GM19452 (cell line): ENCODE results near the gene VIPR2.
"Not testable (repeated sequence)": the region's sequence is repeated elsewhere in the genome, so short reads cannot be mapped to it uniquely, and the experiment has no call there.

ENCODE experiments used
- ATAC-seq: cut with Tn5 transposase; IDR thresholded peaks from one replicate; pipeline ENCODE4 v1.9.1; 2021; ENCODE audit not compliant: unreplicated experiment

The VIPR2 gene

DNA sequence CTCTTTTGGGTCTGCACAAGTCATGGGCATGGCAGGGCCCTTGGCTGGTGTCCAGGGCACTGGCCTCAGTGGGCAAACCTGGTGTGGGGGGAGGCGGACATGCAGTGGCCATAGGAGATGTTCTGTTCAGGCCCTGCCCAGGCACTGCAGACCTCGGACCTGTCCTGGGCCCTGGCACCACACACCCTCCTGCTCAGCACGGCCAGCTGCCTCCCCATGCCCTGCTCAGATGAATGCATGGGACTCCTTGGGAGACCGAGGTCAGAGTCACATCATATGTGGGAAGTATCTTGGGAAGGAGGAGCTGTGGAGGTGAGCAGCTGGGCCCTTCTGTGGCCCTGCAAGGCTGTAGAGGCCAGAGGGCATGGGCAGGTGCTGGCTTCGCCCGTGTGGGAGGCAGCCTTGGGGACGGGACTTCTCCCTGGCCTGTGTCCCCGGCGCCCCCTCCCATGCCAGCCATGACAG, 130.8 kb downstream of the VIPR2 start:
- ATAC-seq = no peak

DNA sequence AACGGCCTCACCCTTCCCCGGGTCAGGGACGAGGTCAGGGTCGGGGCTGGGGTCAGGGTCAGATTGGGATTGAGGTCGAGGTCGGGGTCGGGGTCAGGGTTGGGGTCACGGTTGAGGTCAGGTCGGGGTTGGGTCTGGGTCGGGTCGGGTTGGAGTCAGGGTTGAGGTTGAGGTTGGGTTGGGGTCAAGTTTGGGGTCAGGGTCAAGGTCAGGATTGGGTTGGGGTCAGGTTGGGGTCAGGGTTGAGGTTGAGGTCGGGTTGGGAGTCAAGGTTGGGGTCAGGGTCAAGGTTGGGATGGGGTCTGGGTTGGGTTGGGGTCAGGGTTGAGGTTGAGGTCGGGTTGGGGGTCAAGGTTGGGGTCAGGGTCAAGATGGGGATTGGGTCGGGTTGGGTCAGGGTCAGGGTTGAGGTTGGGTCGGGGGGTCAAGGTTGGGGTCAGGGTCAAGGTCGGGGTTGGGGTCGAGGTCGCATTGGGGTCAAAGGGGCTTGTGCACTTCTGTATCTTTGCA, 131.4 kb downstream of the VIPR2 start:
- no peak for ATAC-seq

DNA sequence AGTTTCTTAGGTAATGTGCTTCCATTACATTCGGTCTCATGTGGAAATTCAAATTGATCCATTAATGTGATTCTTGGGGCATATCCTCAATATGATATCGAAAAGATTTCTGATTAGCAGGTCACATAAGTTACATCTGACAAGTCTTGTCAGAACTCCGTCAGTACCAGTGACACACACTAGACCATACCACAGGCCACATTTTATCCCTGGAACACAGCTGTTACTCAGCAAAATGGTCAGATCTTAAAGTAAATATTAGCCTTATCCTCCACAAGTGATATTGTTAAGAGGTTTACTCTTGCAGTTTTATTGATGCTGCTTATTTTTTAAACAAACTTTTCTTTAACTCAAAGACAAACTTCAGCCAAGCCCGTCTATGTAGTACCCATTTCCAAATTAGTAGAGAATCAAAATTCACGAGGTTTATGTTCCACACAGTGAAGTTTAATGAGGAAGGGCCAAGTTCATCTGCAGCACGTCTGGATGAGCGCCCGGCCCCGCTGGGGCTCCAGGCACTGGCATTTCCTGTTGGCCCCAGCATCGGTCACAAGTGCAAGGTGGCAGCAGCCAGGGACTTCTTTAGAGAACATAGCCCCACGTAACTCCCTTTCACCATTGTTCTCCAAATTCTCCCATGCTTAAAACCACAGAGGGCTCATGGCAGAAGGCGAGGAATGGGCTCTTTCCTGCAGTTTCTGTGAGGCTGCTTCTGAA, 132.2 kb downstream of the VIPR2 start:
- no peak for ATAC-seq

DNA sequence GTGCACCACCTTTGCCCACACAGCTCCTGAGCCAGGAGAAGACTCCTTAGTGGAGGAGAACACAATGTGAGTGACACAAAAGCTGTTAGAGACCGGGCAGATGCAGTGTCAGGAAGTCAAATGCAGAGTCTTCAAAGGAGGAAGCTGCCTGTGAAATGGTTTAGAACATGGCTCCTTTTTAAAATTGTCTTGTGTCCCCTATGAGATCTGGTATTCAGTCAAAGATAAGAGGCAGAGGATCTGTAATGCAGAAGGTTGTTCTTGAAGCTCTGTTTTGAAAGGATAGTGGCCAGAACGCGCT, 133.0 kb downstream of the VIPR2 start:
- no peak for ATAC-seq

DNA sequence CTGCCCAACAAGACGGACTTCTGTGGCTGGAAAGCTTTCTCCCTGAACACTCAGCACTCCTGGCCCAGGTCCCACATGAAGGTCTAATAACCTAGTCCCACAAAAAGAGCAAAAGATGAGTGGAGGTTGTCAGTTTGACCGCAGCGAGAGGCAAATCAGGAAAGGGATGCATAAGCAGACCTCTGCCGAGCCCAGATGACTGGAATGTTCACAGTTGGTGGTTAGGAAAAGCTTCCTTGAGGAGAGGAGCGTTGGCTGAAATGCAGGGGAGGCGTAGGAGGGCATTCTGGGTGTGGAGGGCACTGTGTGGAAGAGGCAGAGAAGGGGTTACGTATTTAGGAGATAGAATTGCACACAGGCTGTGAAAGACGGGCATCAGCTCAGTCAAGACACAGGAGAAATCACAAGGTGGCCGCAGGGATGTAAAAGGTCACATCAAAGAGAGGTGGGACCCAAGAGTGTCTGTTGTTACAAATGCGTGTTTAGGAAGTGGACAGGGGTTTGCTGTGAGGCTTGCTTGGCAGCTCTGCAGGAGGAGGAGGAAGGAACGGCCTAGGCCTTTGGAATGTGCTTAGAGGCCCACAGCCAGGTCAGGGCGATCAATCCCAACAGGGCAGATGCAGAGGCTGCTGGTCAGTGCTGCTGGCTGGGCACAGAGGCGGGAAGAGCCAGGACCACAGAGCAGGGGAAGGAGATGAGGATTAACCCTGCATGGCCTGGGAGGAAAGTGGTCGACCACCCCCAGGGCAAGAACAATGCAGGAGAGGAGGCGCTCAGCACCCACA, 133.5 kb downstream of the VIPR2 start:
- ATAC-seq = no peak

DNA sequence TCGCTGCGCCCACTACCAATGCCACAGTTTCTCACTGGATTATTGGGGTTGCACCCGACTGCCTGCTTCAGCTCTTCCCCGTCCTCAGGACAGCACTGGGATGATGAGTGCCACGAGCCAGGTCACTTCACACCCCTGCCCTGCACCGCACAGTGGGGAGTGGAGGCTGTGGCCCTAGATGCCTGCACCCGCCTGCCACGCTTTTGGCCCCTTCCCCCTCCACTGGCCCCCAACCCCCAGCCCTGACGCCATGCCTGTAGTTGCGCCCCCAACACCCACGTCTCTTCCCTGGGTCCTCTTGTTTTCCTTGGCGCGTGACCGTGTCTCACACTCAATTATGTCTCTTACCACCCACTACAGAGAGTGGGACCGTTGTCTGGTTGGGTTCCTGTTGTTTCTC, 134.3 kb downstream of the VIPR2 start:
- no peak for ATAC-seq

DNA sequence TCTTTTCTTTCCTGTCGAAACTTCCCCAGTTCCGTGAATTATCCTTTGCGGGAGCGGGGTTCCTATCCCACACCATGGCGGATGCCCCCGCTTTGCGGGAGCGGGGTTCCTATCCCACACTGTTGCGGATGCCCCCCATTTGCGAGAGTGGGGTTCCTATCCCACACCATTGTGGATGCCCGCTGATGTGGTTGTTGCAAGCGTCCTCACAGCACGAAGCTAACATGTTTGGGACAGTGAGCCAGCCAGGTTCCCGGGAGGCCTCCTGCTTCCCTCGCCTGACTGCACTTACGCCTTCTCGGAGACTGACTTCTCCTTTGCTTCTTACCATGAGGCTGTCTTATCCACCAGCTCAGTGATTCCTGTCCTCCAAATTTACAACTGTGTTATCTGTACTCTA, 134.7 kb downstream of the VIPR2 start:
- no peak for ATAC-seq

DNA sequence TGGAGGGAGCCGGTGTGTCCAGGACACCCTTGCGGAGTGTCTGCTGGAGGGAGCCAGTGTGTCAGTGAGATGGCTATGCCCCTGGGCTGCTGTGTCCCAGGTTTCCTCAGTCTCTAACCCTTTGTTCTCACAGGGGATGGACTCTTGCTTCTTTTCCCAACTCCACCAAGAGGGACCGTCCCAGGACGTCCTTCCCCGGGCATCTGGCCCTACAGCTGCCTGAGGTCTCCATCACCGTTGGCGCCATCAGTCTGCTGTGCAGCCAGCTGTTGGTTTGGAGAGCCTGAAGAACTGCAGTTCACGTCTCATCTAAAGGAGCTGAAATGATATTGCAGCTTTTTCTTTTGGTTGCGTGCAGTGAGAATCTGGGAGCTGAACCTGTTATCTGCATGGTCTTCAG, 136.2 kb downstream of the VIPR2 start:
- no peak for ATAC-seq

DNA sequence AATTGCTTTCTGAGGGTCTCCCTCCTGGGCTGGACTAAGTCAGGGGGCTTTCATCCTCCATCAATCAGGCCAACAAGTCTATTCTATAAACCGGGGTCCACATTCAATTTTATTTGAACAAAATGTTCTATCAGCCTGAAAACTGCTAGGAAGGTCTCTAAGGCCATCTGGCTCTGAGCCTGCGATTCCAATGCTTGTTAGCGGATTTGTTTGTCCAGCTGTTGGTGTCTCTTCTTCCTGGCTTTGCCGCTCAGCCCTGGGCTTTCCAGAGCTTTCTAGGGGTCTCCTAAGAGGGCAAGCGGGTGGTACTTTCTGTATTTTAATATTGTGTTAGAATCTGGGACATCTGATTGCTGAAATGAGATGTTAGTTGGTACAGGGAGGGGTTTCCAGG, 136.7 kb downstream of the VIPR2 start:
- ATAC-seq = no peak

DNA sequence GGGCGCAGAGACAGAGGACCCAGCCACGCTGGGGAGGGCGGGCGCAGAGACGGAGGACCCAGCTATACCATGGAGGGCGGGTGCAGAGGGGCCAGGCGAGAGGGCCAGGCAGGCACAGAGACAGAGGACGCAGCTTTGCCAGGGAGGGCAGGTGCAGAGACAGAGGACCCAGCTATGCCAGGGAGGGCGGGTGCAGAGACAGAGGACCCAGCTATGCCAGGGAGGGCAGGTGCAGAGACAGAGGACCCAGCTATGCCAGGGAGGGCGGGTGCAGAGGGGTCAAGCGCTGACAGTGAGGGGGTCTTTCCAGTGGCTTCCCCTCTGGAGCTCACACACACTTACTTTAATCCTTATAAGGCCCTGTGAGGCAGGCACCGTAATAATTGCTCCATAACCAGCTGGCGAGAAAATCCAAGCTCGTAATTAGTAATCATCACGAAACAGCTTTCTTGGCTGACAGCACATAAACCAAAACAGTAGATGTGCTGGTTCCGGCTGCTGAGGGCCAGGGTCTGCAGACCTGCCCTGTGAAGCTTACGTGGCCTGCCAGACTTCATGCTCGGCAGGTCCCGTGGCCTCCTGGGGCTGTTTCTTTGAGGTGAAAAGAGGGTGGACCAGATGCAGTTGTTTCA, 137.2 kb downstream of the VIPR2 start:
- ATAC-seq = no peak

DNA sequence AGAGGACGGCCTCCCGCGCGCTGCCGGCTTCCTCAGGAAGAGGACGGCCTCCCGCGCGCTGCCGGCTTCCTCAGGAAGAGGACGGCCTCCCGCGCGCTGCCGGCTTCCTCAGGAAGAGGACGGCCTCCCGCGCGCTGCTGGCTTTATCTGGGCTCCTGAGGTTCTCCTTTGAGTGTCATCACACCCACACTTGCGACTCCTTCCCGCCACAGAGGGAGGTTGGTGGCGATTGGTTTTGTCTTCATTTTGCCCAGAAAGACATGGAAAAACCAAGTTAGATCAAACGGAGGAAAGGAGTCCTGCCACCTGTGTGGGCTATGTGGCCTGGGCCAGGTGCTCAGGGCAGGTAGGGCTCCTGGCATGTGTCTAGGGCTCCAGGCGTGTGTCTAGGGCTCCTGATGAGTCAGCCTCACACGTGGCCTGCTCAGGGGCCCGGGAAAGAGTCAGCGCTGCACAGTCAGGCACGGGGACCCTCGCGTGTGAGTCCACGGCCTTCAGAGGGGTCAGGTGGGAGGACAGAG, 138.0 kb downstream of the VIPR2 start:
- ATAC-seq = no peak

DNA sequence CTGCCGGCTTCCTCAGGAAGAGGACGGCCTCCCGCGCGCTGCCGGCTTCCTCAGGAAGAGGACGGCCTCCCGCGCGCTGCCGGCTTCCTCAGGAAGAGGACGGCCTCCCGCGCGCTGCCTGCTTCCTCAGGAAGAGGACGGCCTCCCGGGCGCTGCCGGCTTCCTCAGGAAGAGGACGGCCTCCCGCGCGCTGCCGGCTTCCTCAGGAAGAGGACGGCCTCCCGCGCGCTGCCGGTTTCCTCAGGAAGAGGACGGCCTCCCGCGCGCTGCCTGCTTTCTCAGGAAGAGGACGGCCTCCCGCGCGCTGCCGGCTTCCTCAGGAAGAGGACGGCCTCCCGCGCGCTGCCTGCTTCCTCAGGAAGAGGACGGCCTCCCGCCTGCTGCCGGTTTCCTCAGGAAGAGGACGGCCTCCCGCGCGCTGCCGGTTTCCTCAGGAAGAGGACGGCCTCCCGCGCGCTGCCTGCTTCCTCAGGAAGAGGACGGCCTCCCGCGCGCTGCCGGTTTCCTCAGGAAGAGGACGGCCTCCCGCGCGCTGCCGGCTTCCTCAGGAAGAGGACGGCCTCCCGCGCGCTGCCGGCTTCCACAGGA, 138.6 kb downstream of the VIPR2 start:
- ATAC-seq = not testable (repeated sequence)

DNA sequence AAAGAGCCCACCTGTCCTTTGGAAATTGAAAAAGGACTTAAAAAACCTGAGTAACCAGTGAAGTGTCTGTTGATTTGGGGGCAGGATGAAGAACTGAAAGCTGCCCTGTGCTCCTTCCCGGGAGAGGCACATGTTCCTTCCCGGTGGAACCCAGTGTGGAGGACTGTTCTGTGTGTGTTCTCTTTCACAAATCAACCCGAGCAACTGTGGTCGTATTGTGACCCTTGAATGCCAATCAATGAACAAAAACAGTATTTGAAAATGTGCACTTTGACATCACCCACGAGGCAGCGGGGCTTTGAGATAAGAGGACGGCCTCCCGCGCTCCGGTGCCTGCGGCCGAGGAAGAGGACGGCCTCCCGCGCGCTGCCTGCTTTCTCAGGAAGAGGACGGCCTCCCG, 139.0 kb downstream of the VIPR2 start:
- ATAC-seq = no peak

DNA sequence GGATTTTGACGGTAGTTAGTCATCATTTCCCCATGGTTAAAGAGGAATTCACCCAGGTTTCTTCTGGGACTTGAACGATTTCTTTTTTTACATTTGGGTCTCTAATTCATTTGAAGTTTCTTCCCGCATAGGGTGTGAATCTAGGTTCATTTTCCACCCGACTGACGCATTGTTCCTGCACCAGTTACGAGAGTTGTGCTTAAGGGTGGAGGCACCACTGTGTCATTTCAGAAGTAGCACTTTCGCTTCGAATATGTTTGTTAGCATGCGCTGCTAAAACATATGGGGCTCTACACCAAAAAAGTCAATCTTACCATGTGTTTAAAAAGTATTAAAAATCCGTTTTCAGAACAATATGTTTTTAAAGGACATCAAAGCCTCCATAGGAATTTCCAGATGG, 140.3 kb downstream of the VIPR2 start:
- no peak for ATAC-seq

DNA sequence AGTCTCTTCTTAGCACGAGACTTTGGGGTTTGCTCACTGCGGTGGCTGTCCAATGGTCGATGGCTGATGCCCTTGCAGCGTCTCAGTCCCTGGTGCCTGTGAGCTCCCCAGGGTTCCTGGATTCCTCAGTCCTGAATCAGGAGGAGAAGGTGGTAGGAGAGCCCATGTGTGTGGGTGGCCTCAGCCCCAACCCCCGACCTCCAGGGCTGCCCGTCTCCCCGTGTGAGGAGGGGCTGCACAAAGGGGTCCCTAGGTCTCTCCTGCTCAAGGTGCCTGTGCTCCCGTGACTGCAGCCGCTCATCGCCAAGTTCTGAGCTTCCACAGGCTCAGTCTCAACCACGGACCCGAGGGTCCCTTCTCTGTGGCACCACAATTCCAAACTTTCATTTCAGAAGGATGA, 142.9 kb downstream of the VIPR2 start:
- ATAC-seq = no peak

DNA sequence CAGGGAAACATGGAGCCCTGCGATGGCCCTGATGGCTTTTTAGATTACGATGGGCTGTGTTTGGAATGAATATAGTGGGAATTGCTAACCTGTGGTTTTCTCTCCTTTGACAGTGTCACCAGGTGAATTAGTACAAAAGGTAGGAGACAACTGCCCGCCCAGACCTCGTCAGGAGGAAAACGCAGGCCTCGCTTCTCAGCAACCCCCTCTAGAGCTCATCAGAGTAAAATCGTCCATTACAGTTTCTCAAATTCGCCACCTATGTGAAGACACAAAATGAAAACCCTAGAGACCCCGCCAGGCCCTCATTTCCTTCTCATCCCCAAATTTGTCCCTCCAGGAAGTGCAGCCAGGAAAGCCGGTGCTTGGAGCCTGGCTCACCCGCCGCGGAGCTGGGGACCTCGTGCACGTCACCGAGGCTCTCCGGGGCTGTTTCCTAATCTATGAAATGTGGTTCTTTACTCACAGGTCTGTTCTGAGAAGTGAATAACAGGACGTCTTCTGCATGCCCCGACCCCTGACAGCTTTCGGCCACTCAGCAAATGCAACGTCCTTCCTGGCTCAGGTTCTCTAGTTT, 143.7 kb downstream of the VIPR2 start:
- no peak for ATAC-seq

DNA sequence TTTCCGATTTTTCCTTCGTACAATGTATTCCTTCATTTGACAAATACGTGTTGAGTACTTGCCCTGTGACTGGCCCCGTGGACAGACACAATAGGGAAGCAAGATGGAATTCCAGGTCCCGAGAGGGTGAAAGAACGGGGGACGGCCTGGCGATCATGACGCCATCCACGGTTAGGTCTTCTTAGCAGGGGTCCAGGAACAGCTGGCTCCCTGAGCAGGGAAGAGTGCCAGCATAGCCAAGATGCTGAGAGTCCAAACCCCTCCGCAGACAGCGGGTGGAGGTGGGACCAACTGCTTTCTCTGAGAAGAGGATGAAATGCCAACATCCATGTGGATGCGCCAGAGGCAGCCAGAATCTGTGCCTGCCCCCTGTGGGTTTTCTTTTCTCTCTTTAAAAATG, 144.6 kb downstream of the VIPR2 start:
- no peak for ATAC-seq

DNA sequence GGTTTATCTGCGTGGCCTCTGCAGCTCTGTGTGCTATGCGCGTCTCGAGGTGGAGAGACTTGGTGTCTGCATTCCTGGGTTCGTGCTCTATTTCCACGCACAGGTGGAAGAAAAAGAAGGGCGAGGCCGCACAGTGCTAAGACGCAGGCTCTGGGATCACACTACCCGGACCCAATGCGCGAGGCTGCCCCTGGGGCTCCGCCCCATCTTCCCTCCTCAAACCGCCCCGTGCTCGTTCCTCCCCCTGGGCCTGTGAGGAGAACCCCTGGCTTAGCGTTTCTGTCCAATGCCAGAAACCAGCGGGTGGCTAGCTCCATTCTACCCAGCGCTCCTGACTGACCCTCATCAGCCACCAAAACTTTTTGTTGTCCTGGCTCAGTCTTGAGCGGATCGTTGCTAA, 145.2 kb downstream of the VIPR2 start:
- no peak for ATAC-seq

DNA sequence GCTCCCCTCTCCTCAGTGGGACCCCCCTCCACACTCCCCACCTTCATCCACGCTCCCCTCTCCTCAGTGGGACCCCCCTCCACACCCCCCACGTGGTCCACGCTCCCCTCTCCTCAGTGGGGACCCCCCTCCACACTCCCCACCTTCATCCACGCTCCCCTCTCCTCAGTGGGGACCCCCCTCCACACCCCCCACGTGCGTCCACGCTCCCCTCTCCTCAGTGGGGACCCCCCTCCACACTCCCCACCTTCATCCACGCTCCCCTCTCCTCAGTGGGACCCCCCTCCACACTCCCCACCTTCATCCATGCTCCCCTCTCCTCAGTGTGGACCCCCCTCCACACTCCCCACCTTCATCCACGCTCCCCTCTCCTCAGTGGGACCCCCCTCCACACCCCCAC, 146.4 kb downstream of the VIPR2 start:
- not testable (repeated sequence) for ATAC-seq

DNA sequence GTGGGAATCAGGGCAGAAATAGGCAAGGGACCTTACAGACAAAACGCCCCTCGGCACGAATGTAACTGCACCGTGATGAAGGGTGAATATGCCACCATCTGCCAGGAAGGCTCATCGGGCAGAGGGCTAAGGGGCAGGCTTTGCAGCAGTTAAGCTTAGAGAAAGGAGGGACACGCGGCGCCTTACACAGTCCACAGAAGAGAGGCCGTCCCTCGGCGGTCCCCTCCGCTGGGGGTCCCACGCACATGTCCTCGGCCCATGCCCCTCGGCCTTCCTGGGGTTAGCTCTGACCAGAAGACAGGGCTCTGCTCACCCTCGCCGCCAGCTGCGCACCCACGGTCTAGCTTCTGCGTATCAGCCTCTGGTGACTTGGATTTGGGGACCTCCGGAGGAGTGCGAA, 147.2 kb downstream of the VIPR2 start:
- ATAC-seq = no peak

DNA sequence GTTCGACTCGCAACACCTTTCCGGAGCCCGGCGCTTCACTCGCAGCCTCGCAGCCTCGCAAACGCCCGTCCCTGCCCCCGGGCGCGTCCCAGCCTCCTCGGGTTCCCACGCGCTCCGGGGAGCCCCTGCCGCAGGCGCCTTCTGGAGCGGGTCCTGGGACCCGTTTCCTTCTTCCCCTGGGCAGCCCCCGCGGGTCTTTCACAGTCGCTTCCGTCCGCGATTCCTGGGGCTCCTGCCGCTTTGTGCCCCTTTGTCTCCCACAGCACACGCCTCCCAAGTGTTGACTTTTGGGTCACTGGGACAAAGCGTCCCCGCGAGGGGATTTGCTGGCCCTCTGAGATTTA, 147.6 kb downstream of the VIPR2 start:
- ATAC-seq = no peak
